Loucy (cell line): ENCODE results near the gene PHRF1.

Source experiments
- H2AFZ ChIP-seq: fragments of 200-600 bp; sonication (generic); 2 replicates; pipeline ENCODE4 v1.6.0; 2016; ENCODE audit warnings: antibody characterized with exemption, mild to moderate bottlenecking, low read length, moderate library complexity
- H3F3A ChIP-seq: fragments of 200-600 bp; 2 replicates; pipeline ENCODE4 v1.6.0; 2016; ENCODE audit warnings: antibody characterized with exemption, low read depth, mild to moderate bottlenecking
- H3K27me3 ChIP-seq: fragments of 200-600 bp; sonication (generic); 2 replicates; pipeline ENCODE4 v1.6.1; 2014; ENCODE audit warnings: low read length, mild to moderate bottlenecking; ENCODE audit not compliant: insufficient read depth, poor library complexity, severe bottlenecking
- H3K36me3 ChIP-seq: fragments of 200-600 bp; sonication (generic); 2 replicates; pipeline ENCODE4 v1.6.1; 2016; ENCODE audit warnings: low read length; ENCODE audit not compliant: insufficient read depth
- H3K4me1 ChIP-seq: fragments of 200-600 bp; sonication (generic); 2 replicates; pipeline ENCODE4 v1.5.1; 2014; ENCODE audit warnings: low read length, mild to moderate bottlenecking; ENCODE audit not compliant: insufficient read depth, poor library complexity, severe bottlenecking
- H3K4me2 ChIP-seq: fragments of 200-600 bp; sonication (generic); 2 replicates; pipeline ENCODE4 v1.6.0; 2014; ENCODE audit warnings: antibody characterized with exemption, low read length, low read depth, mild to moderate bottlenecking; ENCODE audit not compliant: poor library complexity, severe bottlenecking
- H3K4me3 ChIP-seq: fragments of 200-600 bp; sonication (generic); 2 replicates; pipeline ENCODE4 v1.5.1; 2014; ENCODE audit warnings: low read length, mild to moderate bottlenecking, mixed read lengths; ENCODE audit not compliant: poor library complexity, severe bottlenecking
- H3K79me2 ChIP-seq: fragments of 200-600 bp; sonication (generic); 2 replicates; pipeline ENCODE4 v1.6.1; 2014; ENCODE audit warnings: low read length; ENCODE audit not compliant: insufficient read depth
- H3K9ac ChIP-seq: fragments of 200-600 bp; sonication (generic); 2 replicates; pipeline ENCODE4 v1.6.0; 2014; ENCODE audit warnings: mild to moderate bottlenecking, low read depth, low read length, moderate library complexity; ENCODE audit not compliant: poor library complexity, severe bottlenecking
- H3K9me2 ChIP-seq: fragments of 200-600 bp; sonication (generic); replicated peaks from 2 replicates; pipeline ENCODE4 v1.6.1; 2016; ENCODE audit warnings: low read depth, low read length, mixed read lengths
- H3K9me3 ChIP-seq: fragments of 200-600 bp; sonication (generic); 2 replicates; pipeline ENCODE4 v1.6.1; 2014; ENCODE audit warnings: mild to moderate bottlenecking, antibody characterized with exemption, low read length, low read depth; ENCODE audit not compliant: insufficient read depth
- H4K20me1 ChIP-seq: fragments of 200-600 bp; sonication (generic); 2 replicates; pipeline ENCODE4 v1.6.0; 2014; ENCODE audit warnings: antibody characterized with exemption, low read length, mild to moderate bottlenecking; ENCODE audit not compliant: insufficient read depth, poor library complexity, severe bottlenecking
- EZH2phosphoT487 ChIP-seq: fragments of 200-600 bp; IDR thresholded peaks from 2 replicates; pipeline ENCODE4 v1.6.1; 2018; ENCODE audit warnings: antibody characterized with exemption, mild to moderate bottlenecking, moderate library complexity, borderline replicate concordance
- TF ChIP-seq, protein P1 (sequence below): fragments of 200-600 bp; sonication (generic); conservative IDR thresholded peaks from 2 replicates; pipeline ENCODE4 v1.5.1; 2014; ENCODE audit warnings: mild to moderate bottlenecking, antibody characterized with exemption, low read length

The PHRF1 gene

DNA sequence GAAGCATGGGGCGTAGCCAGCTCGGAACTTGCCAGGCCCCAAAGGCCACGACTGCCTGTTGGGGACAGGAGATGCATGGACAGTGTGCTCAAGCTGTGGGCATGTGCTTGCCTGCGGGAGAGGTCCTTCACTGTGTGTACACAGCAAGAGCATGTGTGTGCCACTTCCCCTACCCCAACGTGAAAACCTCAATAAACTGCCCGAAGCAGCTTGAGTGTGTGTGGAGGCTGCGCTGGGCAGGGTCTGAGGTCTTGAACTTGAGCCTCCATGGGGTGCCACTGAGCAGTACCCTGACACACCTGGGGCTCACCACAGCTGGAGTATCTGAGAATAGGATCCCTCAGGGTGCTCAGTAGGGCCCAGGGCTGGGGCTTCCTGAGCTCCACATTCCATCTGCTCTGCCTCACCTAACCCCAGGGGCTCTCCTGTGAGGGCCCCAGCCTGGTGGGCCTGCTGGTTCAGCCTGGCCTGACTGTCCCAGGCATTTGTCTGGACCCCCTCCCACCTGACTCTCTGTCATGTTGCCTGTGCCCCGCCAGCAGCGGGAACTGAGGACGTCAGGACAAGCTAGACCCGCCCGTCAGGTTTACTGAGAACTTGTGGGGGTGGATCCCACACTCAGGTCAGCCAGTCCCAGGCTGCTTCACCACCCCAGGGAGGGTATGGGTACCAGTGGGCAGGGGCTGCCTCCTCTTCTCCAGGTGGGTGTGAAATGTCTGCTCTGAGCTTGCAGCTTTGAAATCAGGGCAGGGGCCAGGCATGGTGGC is 12.3 kb upstream of the PHRF1 start:
- Histone ChIP-seq H3K36me3 (no peaks in the 10 kb centered on the region), H3K9ac (no peak overlapping the region), H3K4me3 (no peak overlapping the region), H3K27me3 (no peaks in the 10 kb centered on the region), H3K4me1 (peaks cover 35% of the 10 kb centered on the region), H3K9me3 (no peaks in the 10 kb centered on the region), H3K4me2 (no peak overlapping the region), H3K79me2 (peaks cover 41% of the 10 kb centered on the region), H3K9me2 (no peaks in the 10 kb centered on the region), H2AFZ (no peak overlapping the region), H3F3A (no peaks in the 10 kb centered on the region), H4K20me1 (peaks cover 28% of the 10 kb centered on the region)
- TF ChIP-seq, protein P1, sequence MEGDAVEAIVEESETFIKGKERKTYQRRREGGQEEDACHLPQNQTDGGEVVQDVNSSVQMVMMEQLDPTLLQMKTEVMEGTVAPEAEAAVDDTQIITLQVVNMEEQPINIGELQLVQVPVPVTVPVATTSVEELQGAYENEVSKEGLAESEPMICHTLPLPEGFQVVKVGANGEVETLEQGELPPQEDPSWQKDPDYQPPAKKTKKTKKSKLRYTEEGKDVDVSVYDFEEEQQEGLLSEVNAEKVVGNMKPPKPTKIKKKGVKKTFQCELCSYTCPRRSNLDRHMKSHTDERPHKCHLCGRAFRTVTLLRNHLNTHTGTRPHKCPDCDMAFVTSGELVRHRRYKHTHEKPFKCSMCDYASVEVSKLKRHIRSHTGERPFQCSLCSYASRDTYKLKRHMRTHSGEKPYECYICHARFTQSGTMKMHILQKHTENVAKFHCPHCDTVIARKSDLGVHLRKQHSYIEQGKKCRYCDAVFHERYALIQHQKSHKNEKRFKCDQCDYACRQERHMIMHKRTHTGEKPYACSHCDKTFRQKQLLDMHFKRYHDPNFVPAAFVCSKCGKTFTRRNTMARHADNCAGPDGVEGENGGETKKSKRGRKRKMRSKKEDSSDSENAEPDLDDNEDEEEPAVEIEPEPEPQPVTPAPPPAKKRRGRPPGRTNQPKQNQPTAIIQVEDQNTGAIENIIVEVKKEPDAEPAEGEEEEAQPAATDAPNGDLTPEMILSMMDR: no peak
- no peak for TF ChIP-seq EZH2phosphoT487

DNA sequence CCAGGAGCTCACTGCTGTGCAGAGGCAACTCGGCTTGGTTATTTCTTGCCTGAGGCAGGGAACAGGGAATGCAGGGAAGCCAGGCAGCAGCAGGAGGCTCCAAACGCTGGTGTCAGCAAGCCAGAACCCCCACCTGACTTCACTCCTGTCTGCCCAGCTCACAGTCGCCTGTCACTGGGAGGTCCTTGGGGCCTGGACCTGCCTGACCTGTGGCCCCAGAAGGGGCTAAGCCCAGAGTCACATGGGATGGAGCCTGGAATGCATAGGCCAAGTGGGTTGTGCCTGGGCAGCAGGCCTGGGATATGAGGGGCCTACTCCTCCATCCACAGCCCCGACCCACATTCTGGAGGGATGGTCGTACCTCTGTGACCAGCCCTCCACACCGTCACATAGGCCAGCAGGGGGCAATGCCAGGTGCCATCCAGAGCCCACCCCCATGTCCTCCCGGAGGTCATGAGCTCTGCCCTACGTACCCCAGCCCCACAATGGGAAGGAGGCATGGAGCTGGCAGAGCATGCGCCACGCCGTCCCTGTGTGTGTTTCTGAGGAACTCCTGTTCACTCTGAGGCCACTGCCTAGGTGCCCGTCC is 10.3 kb upstream of the PHRF1 start:
- peaks cover 47% of the 10 kb centered on the region for H3K79me2 ChIP-seq
- no peaks in the 10 kb centered on the region for H3K9me3 ChIP-seq
- H2AFZ ChIP-seq: no peak overlapping the region
- no peaks in the 10 kb centered on the region for H3F3A ChIP-seq
- peaks cover 28% of the 10 kb centered on the region for H4K20me1 ChIP-seq
- H3K4me2 ChIP-seq: peak overlapping the region; percentile 99
- H3K4me1 ChIP-seq: peaks cover 40% of the 10 kb centered on the region
- no peaks in the 10 kb centered on the region for H3K9me2 ChIP-seq
- H3K9ac ChIP-seq: no peak overlapping the region
- no peaks in the 10 kb centered on the region for H3K27me3 ChIP-seq
- TF ChIP-seq EZH2phosphoT487: no peak
- TF ChIP-seq, protein P1: peak; percentile 46; the same call in 1 of the 2 replicates
- H3K36me3 ChIP-seq: no peaks in the 10 kb centered on the region
- H3K4me3 ChIP-seq: peak overlapping the region; percentile 98

DNA sequence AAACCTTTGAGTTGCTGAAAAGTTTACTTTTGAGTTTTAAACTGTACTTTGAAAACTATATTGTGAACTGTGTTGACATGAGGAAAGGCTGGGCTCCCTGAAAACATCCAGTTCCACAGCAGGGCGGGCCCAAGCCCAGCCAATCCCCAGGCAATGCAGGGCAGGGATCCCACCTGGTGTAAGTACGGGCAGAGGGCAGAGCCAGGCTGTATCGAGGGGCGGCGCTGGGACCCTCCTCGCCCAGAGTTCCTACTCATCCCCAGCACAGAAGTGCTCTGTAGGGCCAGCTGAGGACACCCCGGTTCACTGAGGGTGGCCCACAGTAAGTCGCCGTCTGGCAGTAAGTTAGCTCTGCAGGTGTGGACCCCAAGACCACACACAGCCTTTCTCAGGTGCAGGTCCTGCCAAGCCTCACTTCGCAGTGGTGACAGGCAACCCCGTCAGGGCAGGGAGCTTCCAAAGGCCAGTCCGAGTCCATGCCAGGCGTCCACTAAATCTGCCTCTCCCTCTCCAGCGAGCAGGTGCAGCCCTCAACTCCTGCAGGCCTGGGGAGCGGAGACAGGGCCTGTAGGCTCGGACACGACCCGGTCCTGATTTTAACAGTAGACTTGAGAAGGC is 9.2 kb upstream of the PHRF1 start:
- Histone ChIP-seq H3K79me2 (peaks cover 38% of the 10 kb centered on the region; the same call in 1 of the 2 replicates), H3F3A (no peaks in the 10 kb centered on the region), H3K9ac (peak overlapping the region; percentile 80), H3K4me3 (peak overlapping the region; percentile 98), H2AFZ (no peak overlapping the region), H4K20me1 (peaks cover 18% of the 10 kb centered on the region), H3K36me3 (no peaks in the 10 kb centered on the region), H3K9me3 (no peaks in the 10 kb centered on the region), H3K27me3 (no peaks in the 10 kb centered on the region), H3K4me2 (peak overlapping the region; percentile 99), H3K4me1 (peaks cover 30% of the 10 kb centered on the region), H3K9me2 (no peaks in the 10 kb centered on the region)
- TF ChIP-seq EZH2phosphoT487: no peak
